Measurements from ENCODE around the gene VASH1.

GRCh38 chr14:76784881-76785280, 23.6 kb downstream of the VASH1 start:
- TF ChIP-seq POLR2A (IDR thresholded peaks at IDR 0.05) (no peak), CTCF (IDR thresholded peaks at IDR 0.05) (peak in 3 of 4 experiments; percentile 56 to 88 (median 79)), EP300 (IDR thresholded peaks at IDR 0.05) (no peak)

Data from gastroesophageal sphincter (tissue), 3 donors.